Measurements from ENCODE around the gene EMC10.

The EMC10 gene

GRCh38 chr19:50480281-50481111, 4.2 kb downstream of the EMC10 start:
- TF ChIP-seq, protein P1, sequence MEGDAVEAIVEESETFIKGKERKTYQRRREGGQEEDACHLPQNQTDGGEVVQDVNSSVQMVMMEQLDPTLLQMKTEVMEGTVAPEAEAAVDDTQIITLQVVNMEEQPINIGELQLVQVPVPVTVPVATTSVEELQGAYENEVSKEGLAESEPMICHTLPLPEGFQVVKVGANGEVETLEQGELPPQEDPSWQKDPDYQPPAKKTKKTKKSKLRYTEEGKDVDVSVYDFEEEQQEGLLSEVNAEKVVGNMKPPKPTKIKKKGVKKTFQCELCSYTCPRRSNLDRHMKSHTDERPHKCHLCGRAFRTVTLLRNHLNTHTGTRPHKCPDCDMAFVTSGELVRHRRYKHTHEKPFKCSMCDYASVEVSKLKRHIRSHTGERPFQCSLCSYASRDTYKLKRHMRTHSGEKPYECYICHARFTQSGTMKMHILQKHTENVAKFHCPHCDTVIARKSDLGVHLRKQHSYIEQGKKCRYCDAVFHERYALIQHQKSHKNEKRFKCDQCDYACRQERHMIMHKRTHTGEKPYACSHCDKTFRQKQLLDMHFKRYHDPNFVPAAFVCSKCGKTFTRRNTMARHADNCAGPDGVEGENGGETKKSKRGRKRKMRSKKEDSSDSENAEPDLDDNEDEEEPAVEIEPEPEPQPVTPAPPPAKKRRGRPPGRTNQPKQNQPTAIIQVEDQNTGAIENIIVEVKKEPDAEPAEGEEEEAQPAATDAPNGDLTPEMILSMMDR (IDR thresholded peaks at IDR 0.05; ENCODE audit: low read depth, low read length), result no peak
- no peak overlapping the region for H3K4me3 ChIP-seq (ENCODE audit: low read depth, low read length)

DNA sequence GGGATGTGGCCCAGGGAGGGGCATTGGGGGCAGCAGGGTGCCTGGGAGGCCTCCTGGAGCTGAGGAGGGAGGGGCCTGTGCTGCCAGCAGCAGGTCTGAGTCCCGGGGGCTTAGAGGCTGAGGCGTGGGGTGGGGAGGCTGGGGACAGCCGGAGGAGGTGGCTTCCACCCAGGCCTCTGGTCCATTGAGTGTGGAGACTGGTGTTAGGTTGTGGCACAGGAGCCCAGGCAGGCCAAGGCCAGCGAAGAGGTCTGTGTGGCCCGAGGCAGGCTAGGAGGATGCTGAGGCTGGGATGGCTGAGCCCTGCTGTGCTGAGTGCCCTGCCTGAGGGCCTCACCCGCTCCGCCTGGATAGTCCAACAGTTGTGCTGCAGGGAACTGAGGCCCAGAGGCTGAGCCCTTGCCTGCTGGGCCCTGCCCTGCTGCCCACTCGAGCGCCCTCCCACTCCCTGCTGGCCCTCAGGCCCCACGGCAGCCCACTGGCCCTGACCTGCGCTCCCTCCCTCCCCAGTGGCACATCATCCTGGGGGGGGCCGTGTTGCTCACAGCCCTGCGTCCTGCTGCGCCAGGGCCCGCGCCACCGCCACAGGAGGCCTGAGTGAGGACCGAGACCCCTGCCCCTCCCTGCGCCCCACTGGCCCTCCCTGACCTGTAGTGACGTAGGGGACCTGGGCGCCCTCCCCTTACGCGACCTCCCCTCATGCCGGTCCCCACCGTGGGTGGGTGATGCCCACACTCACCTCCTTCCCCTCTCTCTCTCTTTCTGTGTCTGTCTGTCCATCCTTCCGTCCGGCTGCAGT, 5.2 kb downstream of the EMC10 start:
- TF ChIP-seq, protein P1 (IDR thresholded peaks at IDR 0.05; ENCODE audit: low read depth, low read length), result no peak
- H3K4me3 ChIP-seq (ENCODE audit: low read depth, low read length), result no peak overlapping the region

GRCh38 chr19:50482271-50482855, 6.1 kb downstream of the EMC10 start:
- H3K4me3 ChIP-seq (ENCODE audit: low read depth, low read length), result no peak overlapping the region
- TF ChIP-seq, protein P1 (IDR thresholded peaks at IDR 0.05; ENCODE audit: low read depth, low read length), result no peak

GRCh38 chr19:50482916-50483315, 6.6 kb downstream of the EMC10 start:
- TF ChIP-seq, protein P1 (IDR thresholded peaks at IDR 0.05; ENCODE audit: low read depth, low read length), result no peak
- no peak overlapping the region for H3K4me3 ChIP-seq (ENCODE audit: low read depth, low read length)

- TF ChIP-seq, protein P1 (IDR thresholded peaks at IDR 0.05; ENCODE audit: low read depth, low read length), result no peak
- H3K4me3 ChIP-seq (ENCODE audit: low read depth, low read length), result no peak overlapping the region
These were observed 9.1 kb downstream of the EMC10 start for GRCh38 chr19:50485284-50485955.

DNA sequence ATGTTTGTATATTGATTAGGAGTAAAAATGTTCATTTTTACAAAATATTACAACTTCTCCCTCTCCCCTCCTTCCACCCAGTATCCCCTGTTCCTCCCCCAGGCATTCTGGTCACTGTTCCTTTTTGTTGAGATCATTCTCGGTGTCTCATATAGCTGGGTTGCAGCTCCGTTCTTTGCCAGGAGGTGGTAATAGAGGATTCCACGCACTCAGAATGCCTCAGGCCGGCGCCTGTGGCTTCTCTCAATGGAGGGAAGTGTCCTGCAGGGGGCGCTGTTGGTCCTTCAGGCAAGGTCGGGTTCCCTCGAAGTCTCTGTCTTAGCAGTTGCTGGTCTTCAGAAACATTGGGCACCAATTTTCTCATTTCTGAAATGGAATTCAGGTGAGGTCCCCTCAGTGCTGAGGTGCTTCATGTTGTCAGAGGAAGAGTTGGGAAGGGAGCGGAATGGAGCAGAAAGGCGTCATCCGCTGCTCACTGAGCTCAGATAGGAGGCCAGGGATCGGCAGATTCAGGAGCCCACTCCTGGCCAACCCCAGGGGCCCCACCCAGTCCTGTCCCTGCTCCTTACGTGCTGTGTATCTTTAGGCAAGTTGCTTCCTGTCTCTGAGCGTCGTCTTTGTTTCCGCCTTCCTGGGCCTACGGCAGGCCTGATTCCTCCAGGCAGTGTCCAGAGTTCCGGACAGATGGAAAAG, 10.7 kb downstream of the EMC10 start:
- H3K4me3 ChIP-seq (ENCODE audit: low read depth, low read length), result no peak overlapping the region
- TF ChIP-seq, protein P1 (IDR thresholded peaks at IDR 0.05; ENCODE audit: low read depth, low read length), result peak; percentile 17; the same call in 1 of the 2 replicates

Measured in WI38 (cell line).